Smooth muscle cell (in vitro differentiated cells): ENCODE data around the gene FXYD3. TPM values are rescaled to one million over a fixed set of nuclear protein-coding genes. Genes with fewer than 3 reads are reported as not detected.

ENCODE experiments used
- DNase-seq: peaks from one replicate; lab custom pipeline; 2025; ENCODE audit not compliant: unreplicated experiment; lab: John Stamatoyannopoulos, UW
- H2AFZ ChIP-seq: fragments of 200-600 bp; sonication (generic); 2 replicates; pipeline ENCODE4 v1.6.0; 2016; ENCODE audit warnings: antibody characterized with exemption, low read depth, mild to moderate bottlenecking
- H3F3A ChIP-seq: fragments of 200-600 bp; sonication (generic); 2 replicates; pipeline ENCODE4 v1.6.0; 2017; ENCODE audit warnings: antibody characterized with exemption, low read depth
- H3K27ac ChIP-seq: fragments of 200-600 bp; sonication (generic); 2 replicates; pipeline ENCODE4 v1.5.1; 2016; ENCODE audit warnings: low read depth, mild to moderate bottlenecking
- H3K27me3 ChIP-seq: fragments of 200-600 bp; sonication (generic); 2 replicates; pipeline ENCODE4 v1.6.1; 2016; ENCODE audit warnings: low read depth, mild to moderate bottlenecking
- H3K36me3 ChIP-seq: fragments of 200-600 bp; sonication (generic); 2 replicates; pipeline ENCODE4 v1.5.1; 2016; ENCODE audit warnings: low read depth
- H3K4me1 ChIP-seq: fragments of 200-600 bp; sonication (generic); 2 replicates; pipeline ENCODE4 v1.5.1; 2016; ENCODE audit warnings: low read depth
- H3K4me2 ChIP-seq: fragments of 200-600 bp; sonication (generic); 2 replicates; pipeline ENCODE4 v1.6.0; 2016; ENCODE audit warnings: mild to moderate bottlenecking
- H3K4me3 ChIP-seq: fragments of 200-600 bp; sonication (generic); 2 replicates; pipeline ENCODE4 v1.5.1; 2016; ENCODE audit warnings: mild to moderate bottlenecking
- H3K79me2 ChIP-seq: fragments of 200-600 bp; sonication (generic); 2 replicates; pipeline ENCODE4 v1.6.0; 2016; ENCODE audit warnings: low read depth, mild to moderate bottlenecking
- H3K9ac ChIP-seq: fragments of 200-600 bp; sonication (generic); 2 replicates; pipeline ENCODE4 v1.6.0; 2016; ENCODE audit warnings: low read depth
- H3K9me3 ChIP-seq: fragments of 200-600 bp; sonication (generic); replicated peaks from 2 replicates; pipeline ENCODE4 v1.5.1; 2016; ENCODE audit warnings: low read depth
- H4K20me1 ChIP-seq: fragments of 200-600 bp; sonication (generic); 2 replicates; pipeline ENCODE4 v1.6.0; 2016; ENCODE audit warnings: low read depth
- CTCF ChIP-seq: fragments of 200-600 bp; sonication (generic); IDR thresholded peaks from 2 replicates; pipeline ENCODE4 v1.5.1; 2017; ENCODE audit warnings: borderline replicate concordance, mild to moderate bottlenecking, antibody characterized with exemption; ENCODE audit not compliant: insufficient read depth, poor library complexity, severe bottlenecking
- WGBS: methylation state at CpG from one replicate; pipeline ENCODE4 v1.1.7; 2016; ENCODE audit warnings: low lambda C conversion rate; 5-methylcytosine and 5-hydroxymethylcytosine counted together
- polyA plus RNA-seq: library from polyadenylated mRNA; unstranded; fragments of >200 nt; fragmentation: Nextera tagmentation; extraction: Ambion mirVana; gene quantifications from 2 replicates; pipeline ENCODE4 v1.2.1, GENCODE V29; 2016
- total RNA-seq: library from RNA; depleted of rRNA; stranded (reverse); fragments of >200 nt; gene quantifications from 2 replicates; pipeline ENCODE4 v1.2.3, GENCODE V29; 2014

The FXYD3 gene
- total and polyA plus RNA-seq, 2 experiments from 2014 or later: 23.0 to 37.0 TPM

- no peak overlapping the region for H3K4me3 ChIP-seq
- no peak overlapping the region for H3K9ac ChIP-seq
- H3K36me3 ChIP-seq: no peaks in the 10 kb centered on the region
- DNase-seq: no peak
- no peaks in the 10 kb centered on the region for H4K20me1 ChIP-seq
- H3F3A ChIP-seq: no peaks in the 10 kb centered on the region
- peaks cover 35% of the 10 kb centered on the region for H3K27me3 ChIP-seq
- H3K27ac ChIP-seq: no peak overlapping the region
- no peaks in the 10 kb centered on the region for H3K79me2 ChIP-seq
- no peak overlapping the region for H3K4me2 ChIP-seq
- 91% methylated on average over 7 of the region's 7 CpGs for WGBS
- H3K4me1 ChIP-seq: no peaks in the 10 kb centered on the region
- no peaks in the 10 kb centered on the region for H3K9me3 ChIP-seq
- no peak overlapping the region for H2AFZ ChIP-seq
- TF ChIP-seq CTCF: no peak
Measured at GRCh38 chr19:35146746-35147459, 31.3 kb downstream of the FXYD3 start.

GRCh38 chr19:35149463-35149862 lies 33.8 kb downstream of the FXYD3 start:
- WGBS: 63% methylated on average over 3 of the region's 3 CpGs
- Histone ChIP-seq H3K4me1 (no peaks in the 10 kb centered on the region), H3F3A (no peaks in the 10 kb centered on the region), H3K79me2 (no peaks in the 10 kb centered on the region), H4K20me1 (no peaks in the 10 kb centered on the region), H3K27ac (no peak overlapping the region), H3K27me3 (peaks cover 9% of the 10 kb centered on the region), H3K4me3 (no peak overlapping the region), H3K4me2 (no peak overlapping the region), H3K36me3 (no peaks in the 10 kb centered on the region), H3K9me3 (no peaks in the 10 kb centered on the region), H3K9ac (no peak overlapping the region), H2AFZ (no peak overlapping the region)
- TF ChIP-seq CTCF: no peak
- DNase-seq: no peak

GRCh38 chr19:35150445-35150844 lies 34.8 kb downstream of the FXYD3 start:
- Histone ChIP-seq H3K79me2 (no peaks in the 10 kb centered on the region), H3K4me3 (no peak overlapping the region), H3K4me2 (no peak overlapping the region), H2AFZ (no peak overlapping the region), H4K20me1 (no peaks in the 10 kb centered on the region), H3K36me3 (no peaks in the 10 kb centered on the region), H3K27ac (no peak overlapping the region), H3K27me3 (no peaks in the 10 kb centered on the region), H3K9me3 (no peaks in the 10 kb centered on the region), H3K4me1 (peaks cover 4% of the 10 kb centered on the region), H3F3A (no peaks in the 10 kb centered on the region), H3K9ac (no peak overlapping the region)
- 74% methylated on average over 2 of the region's 2 CpGs for WGBS
- TF ChIP-seq CTCF: no peak
- no peak for DNase-seq
